ENCODE results near the gene HS3ST4. TPM values are rescaled to one million over a fixed set of nuclear protein-coding genes. Genes with fewer than 3 reads are reported as not detected.

HS3ST4 gene
- total and polyA plus RNA-seq, 2 of the 4 experiments (the other 2 are of a cell fraction), result not detected

GRCh38 chr16:25957707-25958106, 265.9 kb downstream of the HS3ST4 start:
- H3K9me1 ChIP-seq (ENCODE audit: insufficient read depth, low read length), result no peaks in the 10 kb centered on the region
- in situ Hi-C loops (cut with MboI; ENCODE audit: low sequenced_read_pairs), result no loop called here
- ATAC-seq (ENCODE audit: low read depth) (no peak), DNase-seq (no peak)
- H3K23ac ChIP-seq (ENCODE audit: low read depth, low read length), result no peak overlapping the region
- TF ChIP-seq ELK1 (IDR thresholded peaks at IDR 0.05; ENCODE audit: borderline replicate concordance, low read depth, low read length), result no peak
- no peak for TF ChIP-seq MAZ (IDR thresholded peaks at IDR 0.05; ENCODE audit: borderline replicate concordance, low read depth, low read length)
- TF ChIP-seq MAFK (IDR thresholded peaks at IDR 0.05; ENCODE audit: low read depth, low read length), result no peak
- no peak for TF ChIP-seq CTCF (conservative IDR thresholded peaks at IDR 0.05; ENCODE audit: low read depth, low read length)
- no peak for TF ChIP-seq RAD21 (IDR thresholded peaks at IDR 0.05; ENCODE audit: low read length)
- TF ChIP-seq POLR2A (IDR thresholded peaks at IDR 0.05; ENCODE audit: low read depth, low read length), result no peak
- TF ChIP-seq MXI1 (IDR thresholded peaks at IDR 0.05; ENCODE audit: borderline replicate concordance, low read depth, low read length), result no peak
- TF ChIP-seq NFE2L2 (IDR thresholded peaks at IDR 0.05; ENCODE audit: low read depth, low read length), result no peak
- TF ChIP-seq RFX5 (IDR thresholded peaks at IDR 0.05; ENCODE audit: low read depth, low read length), result no peak
- no peak for TF ChIP-seq RCOR1 (IDR thresholded peaks at IDR 0.05; ENCODE audit: insufficient replicate concordance, low read length)
- no peak for TF ChIP-seq FOS (IDR thresholded peaks at IDR 0.05; ENCODE audit: low read depth, low read length)
- no peak for TF ChIP-seq BHLHE40 (IDR thresholded peaks at IDR 0.05; ENCODE audit: low read depth, low read length)
- TF ChIP-seq CEBPB (IDR thresholded peaks at IDR 0.05; ENCODE audit: low read depth, low read length), result no peak
- no peak for TF ChIP-seq SMC3 (IDR thresholded peaks at IDR 0.05; ENCODE audit: low read depth, low read length)
- H4K8ac ChIP-seq (ENCODE audit: low read depth in 2 of 2, low read length in 2 of 2), result no peak overlapping the region
- H3K79me1 ChIP-seq (ENCODE audit: low read depth in 1 of 2, low read length in 2 of 2), result no peaks in the 10 kb centered on the region
- H3K36me3 ChIP-seq (ENCODE audit: control insufficient read depth, insufficient read depth, low read length), result no peaks in the 10 kb centered on the region
- H4K5ac ChIP-seq (ENCODE audit: low read depth, low read length), result no peak overlapping the region
- H3K14ac ChIP-seq (replicated peaks; ENCODE audit: low read depth, low read length), result no peak overlapping the region
- no peak overlapping the region for H3K9ac ChIP-seq (ENCODE audit: low read depth, low read length)
- no CpG with 5 or more reads among the region's 2 CpGs for WGBS, 2 experiments (ENCODE audit: extremely low coverage in 2 of 2, insufficient read length in 1 of 2)
- H3K27me3 ChIP-seq (ENCODE audit: control insufficient read depth, insufficient read depth, low read length), result no peaks in the 10 kb centered on the region
- no peak overlapping the region for H3K56ac ChIP-seq (ENCODE audit: extremely low read depth, insufficient read depth, low read length)
- no peak overlapping the region for H2BK20ac ChIP-seq (ENCODE audit: low read depth, low read length)
- H3K9me3 ChIP-seq (ENCODE audit: control insufficient read depth, insufficient read depth, low read length), result peaks cover 15% of the 10 kb centered on the region
- H3K18ac ChIP-seq (ENCODE audit: low read depth, low read length), result no peak overlapping the region
- no peak overlapping the region for H2AK5ac ChIP-seq (ENCODE audit: low read depth, low read length)
- H2BK15ac ChIP-seq (ENCODE audit: low read depth, low read length), result no peak overlapping the region
- H2AFZ ChIP-seq (replicated peaks; ENCODE audit: low read length, poor library complexity), result no peak overlapping the region
- no peak overlapping the region for H2BK120ac ChIP-seq (ENCODE audit: low read depth, low read length)
- no peak overlapping the region for H2AK9ac ChIP-seq (replicated peaks; ENCODE audit: low read depth, low read length, poor library complexity)
- no TSS peak for BruUV-seq (replicated peaks)
- dilution Hi-C loops (cut with HindIII; ENCODE audit: low sequenced_read_pairs, unreplicated experiment), result no loop called here
- H3K4ac ChIP-seq (ENCODE audit: low read depth, low read length), result no peak overlapping the region
- H2BK5ac ChIP-seq (ENCODE audit: low read depth, low read length, poor library complexity, severe bottlenecking), result no peak overlapping the region
- POLR2A ChIA-PET (ENCODE audit: unreplicated experiment), result no interaction called here
- H4K91ac ChIP-seq (ENCODE audit: insufficient read depth, low read depth, low read length), result no peak overlapping the region
- no peaks in the 10 kb centered on the region for H3K4me1 ChIP-seq (ENCODE audit: control insufficient read depth, insufficient read depth, low read length)
- no peaks in the 10 kb centered on the region for H4K20me1 ChIP-seq (ENCODE audit: insufficient read depth, low read length)
- intact Hi-C loops (cut with micrococcal nuclease), result no loop called here
- H3K4me2 ChIP-seq (ENCODE audit: low read depth, low read length), result no peak overlapping the region
- CTCF ChIA-PET, result no interaction called here
- no peak overlapping the region for H3K27ac ChIP-seq (ENCODE audit: insufficient read depth, low read length)
- H3K4me3 ChIP-seq (ENCODE audit: insufficient read depth, low read depth, low read length), result no peak overlapping the region

Measured in IMR-90 (cell line).